Panc1 (cell line): Measurements from ENCODE around the gene GAL3ST1.

ENCODE experiments used
- POLR2AphosphoS5 ChIP-seq: IDR thresholded peaks from 2 replicates; pipeline ENCODE4 v1.6.1; 2012; ENCODE audit warnings: mild to moderate bottlenecking, low read depth, low read length, moderate library complexity
- REST ChIP-seq, 2 experiments: IDR thresholded peaks; 2 replicates each; pipeline ENCODE4 v1.6.1; 2011 to 2012; ENCODE audit warnings: low read depth in 2 of 2, control low read depth in 1 of 2, low read length in 1 of 2, mild to moderate bottlenecking in 1 of 2, moderate library complexity in 1 of 2; ENCODE audit not compliant: insufficient read depth in 1 of 2
- TCF7L2 ChIP-seq: IDR thresholded peaks from 2 replicates; pipeline ENCODE4 v1.6.1; 2011; ENCODE audit warnings: mild to moderate bottlenecking, low read depth, low read length, inconsistent platforms
- TF ChIP-seq, protein P1 (sequence below): fragments of 450-650 bp; IDR thresholded peaks from 2 replicates; pipeline ENCODE4 v1.5.1; 2017; ENCODE audit warnings: mild to moderate bottlenecking

- no peak for TF ChIP-seq POLR2AphosphoS5
- TF ChIP-seq, protein P1, sequence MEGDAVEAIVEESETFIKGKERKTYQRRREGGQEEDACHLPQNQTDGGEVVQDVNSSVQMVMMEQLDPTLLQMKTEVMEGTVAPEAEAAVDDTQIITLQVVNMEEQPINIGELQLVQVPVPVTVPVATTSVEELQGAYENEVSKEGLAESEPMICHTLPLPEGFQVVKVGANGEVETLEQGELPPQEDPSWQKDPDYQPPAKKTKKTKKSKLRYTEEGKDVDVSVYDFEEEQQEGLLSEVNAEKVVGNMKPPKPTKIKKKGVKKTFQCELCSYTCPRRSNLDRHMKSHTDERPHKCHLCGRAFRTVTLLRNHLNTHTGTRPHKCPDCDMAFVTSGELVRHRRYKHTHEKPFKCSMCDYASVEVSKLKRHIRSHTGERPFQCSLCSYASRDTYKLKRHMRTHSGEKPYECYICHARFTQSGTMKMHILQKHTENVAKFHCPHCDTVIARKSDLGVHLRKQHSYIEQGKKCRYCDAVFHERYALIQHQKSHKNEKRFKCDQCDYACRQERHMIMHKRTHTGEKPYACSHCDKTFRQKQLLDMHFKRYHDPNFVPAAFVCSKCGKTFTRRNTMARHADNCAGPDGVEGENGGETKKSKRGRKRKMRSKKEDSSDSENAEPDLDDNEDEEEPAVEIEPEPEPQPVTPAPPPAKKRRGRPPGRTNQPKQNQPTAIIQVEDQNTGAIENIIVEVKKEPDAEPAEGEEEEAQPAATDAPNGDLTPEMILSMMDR, result no peak
- no peak for TF ChIP-seq REST (IDR thresholded peaks at IDR 0.05; ENCODE audit: insufficient read depth in 1 of 2, low read depth in 2 of 2, low read length in 1 of 2)
- TF ChIP-seq TCF7L2, result no peak
Observed at GRCh38 chr22:30547188-30547587, 27.3 kb downstream of the GAL3ST1 start.
